DOHH2 (cell line): ENCODE data around the gene PRDM11.
A peak's percentile ranks its signal among the peaks of the same experiment; 100 is the strongest.

Experiments
- H3F3A ChIP-seq: fragments of 200-600 bp; sonication (generic), shearing (Covaris generic); 2 replicates; pipeline ENCODE4 v1.6.0; 2016; ENCODE audit warnings: antibody characterized with exemption, mild to moderate bottlenecking; ENCODE audit not compliant: control insufficient read depth, insufficient read depth
- H3K27ac ChIP-seq: fragments of 200-600 bp; sonication (generic); 2 replicates; pipeline ENCODE4 v1.5.1; 2014; ENCODE audit warnings: low read depth, mild to moderate bottlenecking, low read length, moderate library complexity
- H3K27me3 ChIP-seq: fragments of 200-600 bp; sonication (generic); 2 replicates; pipeline ENCODE4 v1.6.1; 2014; ENCODE audit warnings: mild to moderate bottlenecking, low read length, mixed read lengths; ENCODE audit not compliant: control insufficient read depth
- H3K36me3 ChIP-seq: fragments of 200-600 bp; sonication (generic); 2 replicates; pipeline ENCODE4 v1.6.1; 2014; ENCODE audit warnings: mild to moderate bottlenecking, low read length, moderate library complexity, mixed read lengths; ENCODE audit not compliant: control insufficient read depth
- H3K4me1 ChIP-seq: fragments of 200-600 bp; sonication (generic); 2 replicates; pipeline ENCODE4 v1.6.1; 2014; ENCODE audit warnings: mild to moderate bottlenecking, low read length, mixed read lengths; ENCODE audit not compliant: control insufficient read depth
- H3K4me2 ChIP-seq: fragments of 200-600 bp; sonication (generic); 2 replicates; pipeline ENCODE4 v1.6.0; 2014; ENCODE audit warnings: mild to moderate bottlenecking, low read length, moderate library complexity
- H3K4me3 ChIP-seq: fragments of 200-600 bp; sonication (generic); 2 replicates; pipeline ENCODE4 v1.5.1; 2014; ENCODE audit warnings: mild to moderate bottlenecking, low read length, mixed read lengths
- H3K79me2 ChIP-seq: fragments of 200-600 bp; sonication (generic); 2 replicates; pipeline ENCODE4 v1.6.1; 2014; ENCODE audit warnings: mild to moderate bottlenecking, low read length, mixed read lengths; ENCODE audit not compliant: control insufficient read depth
- H3K9me2 ChIP-seq: fragments of 200-600 bp; sonication (generic); replicated peaks from 2 replicates; pipeline ENCODE4 v1.6.1; 2014; ENCODE audit warnings: mild to moderate bottlenecking, low read length, mixed read lengths; ENCODE audit not compliant: control insufficient read depth
- H3K9me3 ChIP-seq: fragments of 200-600 bp; sonication (generic); 2 replicates; pipeline ENCODE4 v1.6.1; 2014; ENCODE audit warnings: antibody characterized with exemption, low read length, mixed read lengths; ENCODE audit not compliant: control insufficient read depth, insufficient read depth
- H4K20me1 ChIP-seq: fragments of 200-600 bp; sonication (generic); 2 replicates; pipeline ENCODE4 v1.6.0; 2014; ENCODE audit warnings: low read depth, mild to moderate bottlenecking, antibody characterized with exemption, low read length, moderate library complexity; ENCODE audit not compliant: control insufficient read depth, insufficient read depth
- EZH2phosphoT487 ChIP-seq: fragments of 200-600 bp; sonication (generic); IDR thresholded peaks from 2 replicates; pipeline ENCODE4 v1.6.1; 2017; ENCODE audit warnings: borderline replicate concordance, mild to moderate bottlenecking, antibody characterized with exemption, low read length, moderate library complexity, mixed read lengths
- TF ChIP-seq, protein P1 (sequence below): fragments of 200-600 bp; sonication (generic); IDR thresholded peaks from one replicate; pipeline ENCODE4 v1.5.1; 2014; ENCODE audit warnings: antibody characterized with exemption, mild to moderate bottlenecking, low read depth, low read length; ENCODE audit not compliant: poor library complexity, severe bottlenecking

Gene PRDM11

DNA sequence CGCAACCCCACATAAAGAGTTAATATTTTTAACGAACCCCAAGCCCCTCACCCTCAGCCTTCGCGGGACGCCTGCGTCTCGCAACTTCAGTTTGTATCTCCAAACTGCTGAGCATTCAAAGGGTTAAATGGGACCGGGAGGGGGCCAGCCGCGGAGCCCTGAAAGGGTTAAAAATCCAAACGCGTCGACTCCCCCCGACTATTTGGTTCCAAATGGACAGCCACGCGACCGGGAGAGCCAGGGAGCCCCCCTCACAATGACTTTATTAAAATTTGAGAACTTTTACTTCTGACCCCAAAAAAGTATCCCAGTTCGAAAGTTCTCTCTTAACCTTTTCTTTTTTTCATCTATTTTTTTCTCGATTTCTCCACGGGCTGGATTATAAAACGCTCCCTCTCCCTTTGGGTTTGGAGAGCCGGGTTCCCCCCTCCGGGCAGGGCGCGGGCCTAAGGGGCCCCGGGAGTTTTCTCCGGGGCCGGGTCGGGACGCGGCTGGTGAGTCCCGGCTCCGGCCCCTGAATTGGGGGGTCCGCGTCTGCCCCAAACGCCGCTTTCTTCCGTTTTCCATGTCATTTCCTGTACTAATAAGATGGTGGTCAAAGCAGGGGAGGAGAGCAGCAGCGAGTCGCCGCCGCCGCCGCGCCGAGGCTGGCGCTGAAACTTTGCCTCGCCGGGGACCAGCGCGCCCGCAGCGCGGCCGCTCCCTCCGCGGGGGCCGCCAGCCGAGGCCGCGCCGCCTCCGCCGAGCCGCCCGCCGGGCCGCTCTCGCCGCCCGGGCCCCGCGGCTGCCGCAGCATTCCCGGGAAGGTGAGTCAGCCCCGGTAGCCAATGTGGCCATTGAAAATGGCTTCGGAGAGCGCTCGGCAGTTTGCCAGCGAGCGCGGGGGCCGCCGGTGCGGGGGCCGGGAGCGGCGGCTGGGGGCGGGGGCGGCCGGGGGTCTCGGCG, at the start of gene PRDM11:
PRDM11 (plus strand) TSS at position 568 of the 945 bp plus-strand sequence. CDS start 35,128 bp downstream, outside the sequence.
- Histone ChIP-seq H3K4me3 (peak within 1 kb of the TSS; percentile 95), H3K4me1 (peaks cover 18% of the 10 kb centered on the region), H3K9me3 (no peaks in the 10 kb centered on the region), H3K4me2 (peak within 1 kb of the TSS; percentile 98), H3K36me3 (no peaks in the 10 kb centered on the region; the same call in 1 of the 2 replicates), H4K20me1 (no peaks in the 10 kb centered on the region), H3K79me2 (peaks cover 42% of the 10 kb centered on the region), H3K27me3 (peaks cover 32% of the 10 kb centered on the region), H3K9me2 (no peaks in the 10 kb centered on the region), H3K27ac (peak within 1 kb of the TSS; percentile 58), H3F3A (no peaks in the 10 kb centered on the region)
- TF ChIP-seq, protein P1, sequence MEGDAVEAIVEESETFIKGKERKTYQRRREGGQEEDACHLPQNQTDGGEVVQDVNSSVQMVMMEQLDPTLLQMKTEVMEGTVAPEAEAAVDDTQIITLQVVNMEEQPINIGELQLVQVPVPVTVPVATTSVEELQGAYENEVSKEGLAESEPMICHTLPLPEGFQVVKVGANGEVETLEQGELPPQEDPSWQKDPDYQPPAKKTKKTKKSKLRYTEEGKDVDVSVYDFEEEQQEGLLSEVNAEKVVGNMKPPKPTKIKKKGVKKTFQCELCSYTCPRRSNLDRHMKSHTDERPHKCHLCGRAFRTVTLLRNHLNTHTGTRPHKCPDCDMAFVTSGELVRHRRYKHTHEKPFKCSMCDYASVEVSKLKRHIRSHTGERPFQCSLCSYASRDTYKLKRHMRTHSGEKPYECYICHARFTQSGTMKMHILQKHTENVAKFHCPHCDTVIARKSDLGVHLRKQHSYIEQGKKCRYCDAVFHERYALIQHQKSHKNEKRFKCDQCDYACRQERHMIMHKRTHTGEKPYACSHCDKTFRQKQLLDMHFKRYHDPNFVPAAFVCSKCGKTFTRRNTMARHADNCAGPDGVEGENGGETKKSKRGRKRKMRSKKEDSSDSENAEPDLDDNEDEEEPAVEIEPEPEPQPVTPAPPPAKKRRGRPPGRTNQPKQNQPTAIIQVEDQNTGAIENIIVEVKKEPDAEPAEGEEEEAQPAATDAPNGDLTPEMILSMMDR, result no peak
- TF ChIP-seq EZH2phosphoT487, result no peak

GRCh38 chr11:45097721-45098493, 48.5 kb upstream of the PRDM11 start:
- no peaks in the 10 kb centered on the region for H3F3A ChIP-seq
- no peaks in the 10 kb centered on the region for H3K9me2 ChIP-seq
- TF ChIP-seq, protein P1, result no peak
- no peak for TF ChIP-seq EZH2phosphoT487
- H3K27me3 ChIP-seq, result peaks cover 19% of the 10 kb centered on the region
- no peaks in the 10 kb centered on the region for H3K79me2 ChIP-seq
- no peak overlapping the region for H3K4me3 ChIP-seq
- H3K36me3 ChIP-seq, result no peaks in the 10 kb centered on the region
- H3K27ac ChIP-seq, result no peak overlapping the region
- H4K20me1 ChIP-seq, result 0 out of 2 replicates have a peak, but pooled peaks cover 3% of the 10 kb centered on the region
- H3K4me1 ChIP-seq, result peaks cover 27% of the 10 kb centered on the region
- no peak overlapping the region for H3K4me2 ChIP-seq
- H3K9me3 ChIP-seq, result no peaks in the 10 kb centered on the region

DNA sequence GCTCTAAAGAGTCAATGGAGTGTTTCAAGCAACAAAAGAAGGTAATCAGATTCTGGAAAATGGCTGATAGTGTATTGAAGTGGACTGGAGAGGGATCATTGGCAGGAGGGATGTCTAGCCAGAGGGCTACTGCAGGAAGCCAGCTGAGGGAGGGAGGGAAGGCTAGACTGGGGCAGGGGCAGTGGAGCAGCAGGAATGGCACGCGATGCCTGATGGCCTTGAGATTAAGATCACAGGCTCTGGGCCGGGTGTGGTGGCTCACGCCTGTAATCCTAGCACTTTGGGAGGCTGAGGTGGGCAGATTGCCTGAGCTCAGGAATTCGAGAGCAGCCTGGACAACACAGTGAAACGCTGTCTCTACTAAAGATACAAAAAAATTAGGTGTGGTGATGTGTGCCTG, 47.5 kb upstream of the PRDM11 start:
- no peak for TF ChIP-seq EZH2phosphoT487
- TF ChIP-seq, protein P1, result no peak
- H3K4me1 ChIP-seq, result peaks cover 22% of the 10 kb centered on the region
- no peaks in the 10 kb centered on the region for H3K9me3 ChIP-seq
- H3K9me2 ChIP-seq, result no peaks in the 10 kb centered on the region
- H3K27me3 ChIP-seq, result peaks cover 16% of the 10 kb centered on the region
- 0 out of 2 replicates have a peak, but pooled peaks cover 3% of the 10 kb centered on the region for H4K20me1 ChIP-seq
- H3K36me3 ChIP-seq, result no peaks in the 10 kb centered on the region
- no peak overlapping the region for H3K27ac ChIP-seq
- H3F3A ChIP-seq, result no peaks in the 10 kb centered on the region
- H3K79me2 ChIP-seq, result no peaks in the 10 kb centered on the region
- H3K4me2 ChIP-seq, result no peak overlapping the region
- H3K4me3 ChIP-seq, result no peak overlapping the region
